A673 (cell line): Measurements from ENCODE around the gene RASGEF1C. TPM values are rescaled to one million over a fixed set of nuclear protein-coding genes. Genes with fewer than 3 reads are reported as not detected.

Experiments used
- BruUV-seq: library from RNA; stranded (reverse); fragments of 400-500 nt; replicated peaks from 2 replicates; lab custom pipeline; 2021; lab: Mats Ljungman, UMichigan
- CTCF ChIA-PET: fragments of 300-600 bp; sonication (Branson Sonifier 250); formaldehyde crosslinking; loops from one replicate; lab custom pipeline; 2022; ENCODE audit warnings: antibody characterized with exemption; lab: Charles Lee
- POLR2A ChIA-PET: fragments of 300-600 bp; sonication (Branson Sonifier 250); formaldehyde crosslinking; loops from one replicate; lab custom pipeline; 2022; ENCODE audit warnings: antibody characterized with exemption; ENCODE audit not compliant: low non-redundant PET; lab: Charles Lee
- DNase-seq: peaks from one replicate; pipeline ENCODE4 v3.0.0-alpha.2; 2015; ENCODE audit warnings: low spot score
- H3K27ac ChIP-seq: fragments of 200-600 bp; sonication (generic); 2 replicates; pipeline ENCODE4 v1.5.1; 2016; ENCODE audit warnings: mixed run types, low read depth, mild to moderate bottlenecking, mixed read lengths, antibody characterized with exemption, low read length; ENCODE audit not compliant: poor library complexity, severe bottlenecking
- H3K27me3 ChIP-seq: fragments of 200-600 bp; sonication (generic); replicated peaks from 2 replicates; pipeline ENCODE4 v1.6.1; 2017; ENCODE audit warnings: mixed run types, low read depth, mild to moderate bottlenecking, mixed read lengths, antibody characterized with exemption, low read length; ENCODE audit not compliant: insufficient read depth, poor library complexity
- H3K36me3 ChIP-seq: fragments of 200-600 bp; sonication (generic); 2 replicates; pipeline ENCODE4 v1.6.1; 2016; ENCODE audit warnings: mixed run types, mild to moderate bottlenecking, mixed read lengths, antibody characterized with exemption, low read length; ENCODE audit not compliant: insufficient read depth, poor library complexity, severe bottlenecking
- H3K4me1 ChIP-seq: fragments of 200-600 bp; sonication (generic); 2 replicates; pipeline ENCODE4 v1.6.1; 2017; ENCODE audit warnings: mixed run types, mild to moderate bottlenecking, mixed read lengths, antibody characterized with exemption, low read length; ENCODE audit not compliant: insufficient read depth, poor library complexity, severe bottlenecking
- H3K4me3 ChIP-seq: fragments of 200-600 bp; sonication (generic); 2 replicates; pipeline ENCODE4 v1.5.1; 2016; ENCODE audit warnings: low read depth, mixed run types, mild to moderate bottlenecking, mixed read lengths, low read length; ENCODE audit not compliant: poor library complexity, severe bottlenecking
- H3K9me3 ChIP-seq: fragments of 200-600 bp; sonication (generic); 2 replicates; pipeline ENCODE4 v1.6.1; 2016; ENCODE audit warnings: mixed run types, low read depth, mild to moderate bottlenecking, mixed read lengths, antibody characterized with exemption, low read length; ENCODE audit not compliant: poor library complexity, severe bottlenecking
- CTCF ChIP-seq: fragments of 300-800, 200-600 bp; sonication (generic); conservative IDR thresholded peaks from 2 replicates; pipeline ENCODE4 v1.5.1; 2017; ENCODE audit warnings: low read depth, mild to moderate bottlenecking, antibody characterized with exemption, low read length, moderate library complexity, mixed read lengths
- EZH2 ChIP-seq: fragments of 200-600 bp; sonication (generic); IDR thresholded peaks from 2 replicates; pipeline ENCODE4 v1.6.1; 2017; ENCODE audit warnings: borderline replicate concordance, low read depth, mild to moderate bottlenecking, mixed read lengths, antibody characterized with exemption, low read length; ENCODE audit not compliant: poor library complexity, severe bottlenecking
- intact Hi-C: fragments of 100-400 bp; cut with micrococcal nuclease; formaldehyde crosslinking; loops from one replicate; pipeline ENCODE4 v1.10.0; 2022; ENCODE audit not compliant: unreplicated experiment
- total RNA-seq: library from RNA; stranded (reverse); gene quantifications from 2 replicates; pipeline ENCODE4 v1.2.3, GENCODE V29; 2021

Gene RASGEF1C
- total RNA-seq, 1 experiment from 2014 or later = not detected

GRCh38 chr5:180088561-180088960 is 120.5 kb downstream of the RASGEF1C start:
- DNase-seq = no peak
- Histone ChIP-seq H3K27ac (no peak overlapping the region), H3K36me3 (no peaks in the 10 kb centered on the region), H3K4me1 (no peaks in the 10 kb centered on the region), H3K4me3 (no peak overlapping the region), H3K27me3 (no peaks in the 10 kb centered on the region), H3K9me3 (no peaks in the 10 kb centered on the region)
- no peak for TF ChIP-seq EZH2
- no peak for TF ChIP-seq CTCF
- intact Hi-C loops = no loop called here
- no TSS peak for BruUV-seq
- ChIA-PET POLR2A (no interaction called here), CTCF (no interaction called here)

- Histone ChIP-seq H3K4me1 (no peaks in the 10 kb centered on the region), H3K27ac (no peak overlapping the region), H3K27me3 (no peaks in the 10 kb centered on the region), H3K9me3 (no peaks in the 10 kb centered on the region), H3K4me3 (no peak overlapping the region), H3K36me3 (no peaks in the 10 kb centered on the region)
- ChIA-PET CTCF (interaction anchor here (0.7 kb wide), 1 partner anchor 73 kb away, joined by 7 read pairs; no protein-coding TSS in a partner anchor), POLR2A (interaction anchor here (0.7 kb wide), 1 partner anchor 14 kb away, joined by 16 read pairs; no protein-coding TSS in a partner anchor)
- BruUV-seq = no TSS peak
- no peak for DNase-seq
- TF ChIP-seq CTCF (no peak), EZH2 (no peak)
- intact Hi-C loops = no loop called here
These were observed 122.1 kb downstream of the RASGEF1C start for GRCh38 chr5:180086816-180087399.

- TF ChIP-seq CTCF = no peak
- TF ChIP-seq EZH2 = no peak
- H3K4me1 ChIP-seq = no peaks in the 10 kb centered on the region
- H3K4me3 ChIP-seq = no peak overlapping the region
- intact Hi-C loops = no loop called here
- H3K27ac ChIP-seq = no peak overlapping the region
- CTCF ChIA-PET = no interaction called here
- H3K9me3 ChIP-seq = no peaks in the 10 kb centered on the region
- peak; percentile 28 for DNase-seq
- POLR2A ChIA-PET = no interaction called here
- H3K27me3 ChIP-seq = no peaks in the 10 kb centered on the region
- no peaks in the 10 kb centered on the region for H3K36me3 ChIP-seq
- BruUV-seq = no TSS peak
These were observed 123.2 kb downstream of the RASGEF1C start for GRCh38 chr5:180085837-180086236.
